Measurements from ENCODE around the gene OSR1. TPM values are rescaled to one million over a fixed set of nuclear protein-coding genes. Genes with fewer than 3 reads are reported as not detected.
"Not testable (repeated sequence)": the region's sequence is repeated elsewhere in the genome, so short reads cannot be mapped to it uniquely, and the experiment has no call there.

OSR1 gene
- total RNA-seq (2022) = 0.61 and 1.3 TPM in 2 replicates
- percentile 27 among the genes with signal in this experiment for Bru-seq, nascent RNA
- percentile 16 among the genes with signal in this experiment for BruChase-seq, experiment 1, labeled RNA remaining after a 6-hour chase
- BruChase-seq, experiment 2, labeled RNA remaining after a 2-hour chase = percentile 20 among the genes with signal in this experiment
- long read RNA-seq, partial matches to known transcripts = 0 of 1 reads
- long read RNA-seq, other reads (novel, unspliced or antisense) = 1 of 1 reads

- DNase-seq (ENCODE audit: unreplicated experiment) = peak; percentile 37
- Mint-ChIP-seq H3K9me3 (ENCODE audit: unreplicated experiment) (no peaks in the 10 kb centered on the region), H3K4me1 (ENCODE audit: insufficient read depth, unreplicated experiment) (peaks cover 6% of the 10 kb centered on the region), H3K36me3 (ENCODE audit: insufficient read depth, unreplicated experiment) (no peaks in the 10 kb centered on the region), H3K27me3 (ENCODE audit: insufficient read depth, unreplicated experiment) (no peaks in the 10 kb centered on the region), H3K4me3 (ENCODE audit: unreplicated experiment) (peak within 1 kb of the TSS; percentile 75), H3K27ac (ENCODE audit: low read depth, unreplicated experiment) (no peak within 1 kb of the TSS)
- ChIA-PET POLR2A (interaction anchor here (1.2 to 3.2 kb wide), 3 partner anchors 10 to 608 kb away, joined by 4 to 19 read pairs (median 5); no protein-coding TSS in a partner anchor), CTCF (interaction anchor here (0.6 to 3.8 kb wide), 9 partner anchors 10 to 1180 kb away, joined by 3 to 26 read pairs (median 3); no protein-coding TSS in a partner anchor)
- no peak for TF ChIP-seq CTCF (IDR thresholded peaks at IDR 0.05; ENCODE audit: unreplicated experiment)
- intact Hi-C loops (cut with micrococcal nuclease) = no loop called here
- no TSS peak for BruUV-seq (replicated peaks)
These were observed at the start of gene OSR1 for GRCh38 chr2:19358242-19359020. TSS of gene OSR1 (minus strand) at chr2:19358623. CDS start at chr2:19353805, 4,818 bp downstream.

- CTCF ChIA-PET = no interaction called here
- intact Hi-C loops (cut with micrococcal nuclease) = no loop called here
- POLR2A ChIA-PET = no interaction called here
- no peak for DNase-seq (ENCODE audit: unreplicated experiment)
- Mint-ChIP-seq H3K4me3 (ENCODE audit: unreplicated experiment) (no peak overlapping the region), H3K27me3 (ENCODE audit: insufficient read depth, unreplicated experiment) (no peaks in the 10 kb centered on the region), H3K4me1 (ENCODE audit: insufficient read depth, unreplicated experiment) (no peaks in the 10 kb centered on the region), H3K27ac (ENCODE audit: low read depth, unreplicated experiment) (no peak overlapping the region), H3K9me3 (ENCODE audit: unreplicated experiment) (peaks cover 9% of the 10 kb centered on the region), H3K36me3 (ENCODE audit: insufficient read depth, unreplicated experiment) (no peaks in the 10 kb centered on the region)
- no peak for TF ChIP-seq CTCF (IDR thresholded peaks at IDR 0.05; ENCODE audit: unreplicated experiment)
- BruUV-seq (replicated peaks) = no TSS peak
These were observed 45.4 kb upstream of the OSR1 start for GRCh38 chr2:19403785-19404184.

GRCh38 chr2:19392191-19392590 is 33.8 kb upstream of the OSR1 start:
- no peak for DNase-seq (ENCODE audit: unreplicated experiment)
- H3K4me1 Mint-ChIP-seq (ENCODE audit: insufficient read depth, unreplicated experiment) = no peaks in the 10 kb centered on the region
- TF ChIP-seq CTCF (IDR thresholded peaks at IDR 0.05; ENCODE audit: unreplicated experiment) = no peak
- no peak overlapping the region for H3K27ac Mint-ChIP-seq (ENCODE audit: low read depth, unreplicated experiment)
- peaks cover 7% of the 10 kb centered on the region for H3K9me3 Mint-ChIP-seq (ENCODE audit: unreplicated experiment)
- BruUV-seq (replicated peaks) = no TSS peak
- intact Hi-C loops (cut with micrococcal nuclease) = no loop called here
- H3K4me3 Mint-ChIP-seq (ENCODE audit: unreplicated experiment) = no peak overlapping the region
- no peaks in the 10 kb centered on the region for H3K36me3 Mint-ChIP-seq (ENCODE audit: insufficient read depth, unreplicated experiment)
- no peaks in the 10 kb centered on the region for H3K27me3 Mint-ChIP-seq (ENCODE audit: insufficient read depth, unreplicated experiment)
- CTCF ChIA-PET = no interaction called here
- POLR2A ChIA-PET = no interaction called here

- DNase-seq (ENCODE audit: unreplicated experiment); CTCF ChIA-PET; H3K4me3 Mint-ChIP-seq (ENCODE audit: unreplicated experiment); H3K9me3 Mint-ChIP-seq (ENCODE audit: unreplicated experiment); intact Hi-C loops (cut with micrococcal nuclease); H3K36me3 Mint-ChIP-seq (ENCODE audit: insufficient read depth, unreplicated experiment); H3K27me3 Mint-ChIP-seq (ENCODE audit: insufficient read depth, unreplicated experiment); H3K27ac Mint-ChIP-seq (ENCODE audit: low read depth, unreplicated experiment); BruUV-seq (replicated peaks); H3K4me1 Mint-ChIP-seq (ENCODE audit: insufficient read depth, unreplicated experiment): not testable (repeated sequence)
- POLR2A ChIA-PET = interaction anchor here (1.4 kb wide), 1 partner anchor 10 kb away, joined by 3 read pairs; no protein-coding TSS in a partner anchor
These were observed 31.0 kb upstream of the OSR1 start for GRCh38 chr2:19389469-19389868.
